Fibroblast of villous mesenchyme (primary cell): Measurements from ENCODE around the gene VSNL1. TPM values are rescaled to one million over a fixed set of nuclear protein-coding genes. Genes with fewer than 3 reads are reported as not detected.

Experiments
- DNase-seq: peaks from one replicate; pipeline ENCODE4 v3.0.0-alpha.2; 2010; ENCODE audit warnings: low read depth
- H3K4me3 ChIP-seq: 2 replicates; pipeline ENCODE4 v1.5.1; 2011; ENCODE audit warnings: low read depth, mild to moderate bottlenecking, low read length
- CTCF ChIP-seq: IDR thresholded peaks from 2 replicates; pipeline ENCODE4 v1.5.1; 2012; ENCODE audit warnings: low read depth, mild to moderate bottlenecking, low read length; ENCODE audit not compliant: insufficient read depth
- total RNA-seq: library from RNA; depleted of rRNA; stranded (reverse); fragments of >200 nt; gene quantifications from 2 replicates; pipeline ENCODE4 v1.2.3, GENCODE V29; 2012

The VSNL1 gene
- total RNA-seq, 1 donor = 0.86 TPM

- no peak overlapping the region for H3K4me3 ChIP-seq
- TF ChIP-seq CTCF = no peak
- peak; percentile 10 for DNase-seq
Observed at GRCh38 chr2:17588031-17588430, 47.5 kb downstream of the VSNL1 start.

- TF ChIP-seq CTCF = no peak
- no peak for DNase-seq
- H3K4me3 ChIP-seq = no peak overlapping the region
Observed at GRCh38 chr2:17589406-17590035, 49.0 kb downstream of the VSNL1 start.

GRCh38 chr2:17590342-17590911, 49.9 kb downstream of the VSNL1 start:
- no peak for DNase-seq
- no peak for TF ChIP-seq CTCF
- no peak overlapping the region for H3K4me3 ChIP-seq

GRCh38 chr2:17591846-17592245, 51.4 kb downstream of the VSNL1 start:
- no peak overlapping the region for H3K4me3 ChIP-seq
- DNase-seq = no peak
- no peak for TF ChIP-seq CTCF

- no peak overlapping the region for H3K4me3 ChIP-seq
- no peak for DNase-seq
- no peak for TF ChIP-seq CTCF
Observed at GRCh38 chr2:17592731-17593409, 52.4 kb downstream of the VSNL1 start.

GRCh38 chr2:17593445-17593840, 52.9 kb downstream of the VSNL1 start:
- DNase-seq = no peak
- no peak for TF ChIP-seq CTCF
- no peak overlapping the region for H3K4me3 ChIP-seq
